Femur (tissue), 1 donor: ENCODE results near the gene FBLN2.
A peak's percentile ranks its signal among the peaks of the same experiment; 100 is the strongest.

ENCODE experiments used
- DNase-seq: peaks from one replicate; pipeline ENCODE4 v3.0.0-alpha.2; 2017

Gene FBLN2

DNA sequence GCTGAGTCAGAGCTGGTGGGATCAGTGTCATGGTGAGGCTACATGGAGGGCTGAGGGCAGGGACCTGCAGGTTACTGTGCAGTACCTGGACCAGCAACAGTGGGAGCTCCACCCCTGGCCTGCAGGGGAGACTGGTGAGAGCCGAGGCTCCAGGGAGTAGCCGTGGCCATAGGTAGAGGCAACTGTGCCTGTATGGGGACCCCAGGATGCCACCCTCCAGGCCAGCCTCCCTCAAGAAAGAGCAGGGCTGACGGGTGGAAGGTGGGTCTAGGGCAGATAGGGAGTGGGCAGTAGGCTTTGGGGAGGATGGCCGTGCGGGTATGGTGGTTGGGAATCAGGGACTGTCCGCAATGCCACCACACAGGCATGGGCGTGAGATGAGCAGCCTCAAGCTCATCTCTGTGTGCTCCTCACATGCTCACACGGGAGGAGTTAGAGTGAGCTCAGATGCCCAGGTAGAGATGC lies 35.5 kb downstream of the FBLN2 start:
- DNase-seq: no peak

GRCh38 chr3:13584901-13585300 lies 36.0 kb downstream of the FBLN2 start:
- no peak for DNase-seq

GRCh38 chr3:13587442-13587841 lies 38.5 kb downstream of the FBLN2 start:
- no peak for DNase-seq

DNA sequence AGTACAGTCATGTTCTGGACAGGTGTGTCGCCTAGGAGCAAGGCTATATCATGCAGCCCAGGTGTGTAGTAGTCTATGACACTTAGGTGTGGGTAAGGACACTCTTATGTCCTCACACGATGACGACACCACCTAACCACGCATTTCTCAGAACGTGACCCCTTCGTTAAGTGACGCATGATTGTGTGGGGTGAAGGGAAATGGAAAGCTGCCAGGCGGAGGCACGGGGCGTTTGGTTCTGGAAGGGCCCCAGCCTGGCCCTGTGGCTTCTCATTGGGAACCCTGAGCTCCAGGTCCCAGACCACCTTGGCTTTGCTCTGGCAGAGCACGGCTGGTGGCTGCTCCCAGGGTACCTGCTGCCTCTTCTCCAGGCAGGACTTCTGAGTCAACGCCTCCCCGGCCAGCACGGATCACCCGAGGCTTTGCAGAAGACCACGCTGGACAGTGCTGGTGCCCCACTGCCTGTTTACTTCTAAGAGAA lies 39.3 kb downstream of the FBLN2 start:
- DNase-seq: no peak

GRCh38 chr3:13588993-13589392 lies 40.1 kb downstream of the FBLN2 start:
- DNase-seq: no peak

- DNase-seq: no peak
These were observed 42.1 kb downstream of the FBLN2 start for GRCh38 chr3:13590841-13591520.

- DNase-seq: no peak
These were observed 44.7 kb downstream of the FBLN2 start for GRCh38 chr3:13593615-13594014.

GRCh38 chr3:13594146-13594545 lies 45.2 kb downstream of the FBLN2 start:
- DNase-seq: no peak

DNA sequence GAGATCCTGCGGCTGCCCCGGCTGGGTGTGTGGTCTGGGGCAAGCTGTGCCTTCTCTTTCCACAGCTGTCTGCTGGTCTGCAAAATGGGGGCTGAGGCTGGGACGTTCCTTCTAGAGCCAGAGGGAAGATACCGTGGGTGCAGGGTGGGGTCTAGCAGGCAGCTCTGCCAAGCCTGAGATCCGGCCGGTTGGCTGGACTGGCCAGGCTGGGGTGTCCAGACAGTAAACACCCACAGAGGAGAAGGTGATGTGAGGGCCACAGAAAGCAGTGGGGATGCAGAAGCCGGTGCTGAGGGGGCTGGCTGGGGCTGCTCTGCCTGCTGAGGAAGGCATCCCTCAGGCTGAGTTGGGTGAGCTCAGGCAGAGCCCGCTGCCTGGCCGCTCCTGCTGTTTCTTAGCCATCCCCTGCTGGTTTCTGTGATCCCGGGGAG lies 46.1 kb downstream of the FBLN2 start:
- no peak for DNase-seq

- DNase-seq: no peak
These were observed 46.6 kb downstream of the FBLN2 start for GRCh38 chr3:13595485-13595884.

DNA sequence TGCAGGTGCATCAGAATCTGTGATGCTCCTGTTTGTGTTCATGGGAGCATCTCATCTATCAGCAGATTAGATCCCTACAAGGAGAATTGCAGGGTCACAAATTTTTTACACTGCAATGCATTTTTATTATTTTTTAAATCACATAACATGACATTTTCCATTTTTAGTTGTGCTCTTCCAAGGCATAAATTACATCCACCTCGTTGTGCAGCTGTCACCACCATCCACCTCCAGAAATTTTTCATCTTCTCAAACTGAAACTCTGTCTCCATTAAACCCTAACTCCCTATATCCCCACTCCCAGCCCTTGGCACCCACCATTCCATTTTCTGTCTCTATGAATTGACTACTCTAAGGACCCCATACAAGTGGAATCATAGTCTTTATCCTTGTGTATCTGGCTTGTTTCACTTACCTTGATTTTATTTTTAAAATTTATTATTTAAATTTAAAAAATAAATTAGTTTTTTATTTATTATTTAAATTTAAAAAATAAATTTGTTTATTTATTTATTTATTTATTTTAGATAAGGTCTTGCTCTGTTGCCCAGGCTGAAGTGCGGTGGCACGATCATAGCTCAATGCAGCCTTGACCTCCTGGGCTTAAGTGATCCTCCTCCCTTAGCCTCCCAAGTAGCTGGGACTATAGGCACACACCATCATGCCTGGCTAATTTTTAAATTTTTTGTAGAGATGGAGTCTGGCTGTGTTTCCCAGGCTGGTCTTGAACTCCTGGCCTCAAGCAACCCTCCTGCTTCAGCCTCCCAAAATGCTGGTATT lies 47.7 kb downstream of the FBLN2 start:
- no peak for DNase-seq

DNA sequence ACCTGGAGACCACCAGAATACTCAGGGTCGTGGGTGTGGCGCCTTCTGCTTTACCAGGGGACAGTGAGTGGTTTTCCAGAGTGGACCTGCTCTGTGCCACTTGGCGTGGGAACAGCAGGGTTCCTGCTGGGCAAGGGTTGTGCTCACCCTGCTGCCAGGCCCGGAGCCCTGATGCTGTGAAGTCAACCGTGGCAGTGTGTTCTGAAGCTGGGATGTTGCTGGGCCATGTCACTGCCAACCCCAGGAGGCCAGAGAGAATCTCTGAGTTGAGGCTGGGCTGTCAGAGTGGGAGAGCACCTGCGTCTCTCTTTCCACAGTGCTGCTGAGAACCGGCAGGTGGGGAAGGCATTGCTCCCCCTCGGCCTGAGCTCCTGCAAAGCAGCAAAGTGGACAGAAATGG lies 48.7 kb downstream of the FBLN2 start:
- no peak for DNase-seq

GRCh38 chr3:13598201-13598600 lies 49.3 kb downstream of the FBLN2 start:
- DNase-seq: no peak

DNA sequence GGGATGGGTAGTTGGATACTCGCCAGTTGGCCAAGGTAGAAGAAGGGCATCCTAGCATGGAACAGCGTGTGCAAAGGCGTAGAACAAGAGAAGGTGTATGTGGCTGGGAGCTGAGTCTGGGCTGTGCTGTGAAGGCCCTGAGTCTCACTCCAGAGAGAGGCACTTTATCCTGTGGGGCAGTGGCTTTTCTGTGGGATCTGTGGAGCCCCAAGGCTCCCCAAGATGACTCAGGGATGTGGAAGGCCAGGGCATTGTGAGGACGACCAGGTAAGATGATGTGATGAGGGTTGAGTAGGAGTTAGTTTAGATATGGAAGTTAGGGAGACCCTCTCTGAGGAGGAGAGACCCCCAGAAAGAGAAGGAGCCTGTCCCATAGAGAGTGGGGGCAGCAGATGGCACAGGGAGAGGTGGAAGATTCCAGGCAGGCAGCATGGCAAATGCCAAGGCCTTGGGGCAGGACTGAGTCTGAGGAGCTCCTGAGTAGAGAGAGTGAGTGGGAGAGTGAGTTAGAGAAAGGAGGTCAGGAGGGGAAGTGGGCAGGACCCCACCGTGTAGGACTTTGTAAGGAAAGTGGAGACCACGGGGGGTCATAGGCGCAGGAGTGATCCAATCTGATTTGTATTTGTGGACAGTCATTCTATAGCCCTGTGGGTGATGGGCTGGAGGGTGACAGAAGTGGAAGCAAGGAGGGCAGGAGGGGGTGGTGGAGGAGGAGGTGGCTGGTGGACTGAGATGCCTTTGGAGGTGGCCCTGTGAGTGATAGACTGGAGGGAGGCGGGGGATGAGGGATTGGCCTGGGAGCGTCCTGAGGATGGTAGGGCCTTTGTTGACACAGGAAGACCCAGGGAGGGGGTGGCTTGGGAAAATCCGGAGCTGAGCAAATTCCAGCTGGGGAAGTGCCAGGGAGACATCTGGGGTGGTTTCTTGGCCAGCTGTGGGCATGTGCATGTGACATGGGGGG lies 50.3 kb downstream of the FBLN2 start:
- DNase-seq: peak; percentile 72

DNA sequence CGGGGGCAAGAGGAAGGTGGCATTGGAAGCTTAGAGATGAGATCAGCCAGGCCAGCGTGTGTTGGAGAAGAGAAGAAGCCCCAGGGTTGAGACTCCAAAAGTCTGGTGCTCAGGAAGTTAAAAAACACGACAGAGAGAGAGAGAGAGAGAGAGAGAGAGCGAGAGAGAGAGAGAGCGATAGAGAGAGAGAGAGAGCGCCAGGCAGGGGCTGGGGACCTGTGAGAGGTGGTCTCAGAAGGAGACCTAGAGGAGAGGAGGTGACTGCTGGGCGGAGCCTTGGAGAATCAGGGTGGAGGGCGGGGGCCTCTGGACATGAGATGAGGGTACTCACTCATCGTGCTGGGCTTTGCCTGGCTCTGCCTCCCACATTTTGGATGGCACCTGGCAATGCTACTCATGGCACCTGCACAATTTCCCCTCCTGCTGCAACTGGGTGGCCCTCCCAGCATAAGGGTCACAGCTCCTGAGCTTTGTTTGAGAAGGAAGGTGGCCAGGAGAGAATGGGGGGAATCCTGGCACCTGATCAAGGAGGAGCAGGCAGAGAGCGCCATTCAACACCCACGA lies 51.0 kb downstream of the FBLN2 start:
- no peak for DNase-seq

GRCh38 chr3:13600950-13601691 lies 52.2 kb downstream of the FBLN2 start:
- peak; percentile 64 for DNase-seq

DNA sequence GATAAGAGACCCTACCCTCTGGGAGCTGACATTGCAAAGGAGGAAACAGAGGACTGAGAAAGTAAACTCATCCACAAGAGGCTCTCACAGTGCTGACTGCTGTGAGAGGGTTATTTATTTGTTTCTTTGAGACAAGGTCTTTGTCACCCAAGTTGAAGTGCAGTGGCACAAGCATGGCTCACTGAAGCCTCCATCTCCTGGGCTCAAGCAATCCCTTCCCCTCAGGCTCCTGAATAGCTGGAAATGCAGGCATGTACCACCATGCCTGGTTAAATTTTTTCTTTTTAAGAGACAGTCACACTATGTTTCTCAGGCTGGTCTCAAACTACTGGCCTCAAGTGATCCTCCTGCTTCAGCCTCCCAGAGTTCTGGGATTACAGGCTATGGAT lies 52.8 kb downstream of the FBLN2 start:
- no peak for DNase-seq

DNA sequence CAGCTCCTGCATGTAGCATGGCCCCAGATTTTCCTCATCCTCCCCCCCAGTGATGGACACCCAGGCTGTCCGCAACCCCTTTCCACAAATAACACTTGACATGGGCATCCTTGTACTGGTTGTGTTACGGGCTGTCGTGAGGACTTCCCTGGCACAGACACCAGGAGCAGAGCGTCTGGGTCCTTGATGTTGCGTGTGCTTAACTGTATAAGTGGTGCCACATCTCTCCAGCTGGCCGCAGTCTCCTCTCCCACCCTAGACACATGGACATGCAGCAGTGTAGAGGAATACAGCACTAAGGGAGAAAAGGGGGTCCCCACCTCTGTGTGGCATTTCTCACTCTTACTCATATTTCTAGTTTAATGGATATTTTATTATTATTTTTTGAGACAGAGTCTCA lies 56.6 kb downstream of the FBLN2 start:
- no peak for DNase-seq

GRCh38 chr3:13607821-13608597 lies 59.1 kb downstream of the FBLN2 start:
- DNase-seq: no peak

GRCh38 chr3:13608969-13609725 lies 60.2 kb downstream of the FBLN2 start:
- no peak for DNase-seq
